SW 1271 (cell line): ENCODE results near the gene MRPL52.
A peak's percentile ranks its signal among the peaks of the same experiment; 100 is the strongest.
"Not testable (repeated sequence)": the region's sequence is repeated elsewhere in the genome, so short reads cannot be mapped to it uniquely, and the experiment has no call there.

Experiments
- DNase-seq, 2 experiments: peaks; one replicate each; lab custom pipeline; 2025; lab: John Stamatoyannopoulos, UW

Gene MRPL52

DNA sequence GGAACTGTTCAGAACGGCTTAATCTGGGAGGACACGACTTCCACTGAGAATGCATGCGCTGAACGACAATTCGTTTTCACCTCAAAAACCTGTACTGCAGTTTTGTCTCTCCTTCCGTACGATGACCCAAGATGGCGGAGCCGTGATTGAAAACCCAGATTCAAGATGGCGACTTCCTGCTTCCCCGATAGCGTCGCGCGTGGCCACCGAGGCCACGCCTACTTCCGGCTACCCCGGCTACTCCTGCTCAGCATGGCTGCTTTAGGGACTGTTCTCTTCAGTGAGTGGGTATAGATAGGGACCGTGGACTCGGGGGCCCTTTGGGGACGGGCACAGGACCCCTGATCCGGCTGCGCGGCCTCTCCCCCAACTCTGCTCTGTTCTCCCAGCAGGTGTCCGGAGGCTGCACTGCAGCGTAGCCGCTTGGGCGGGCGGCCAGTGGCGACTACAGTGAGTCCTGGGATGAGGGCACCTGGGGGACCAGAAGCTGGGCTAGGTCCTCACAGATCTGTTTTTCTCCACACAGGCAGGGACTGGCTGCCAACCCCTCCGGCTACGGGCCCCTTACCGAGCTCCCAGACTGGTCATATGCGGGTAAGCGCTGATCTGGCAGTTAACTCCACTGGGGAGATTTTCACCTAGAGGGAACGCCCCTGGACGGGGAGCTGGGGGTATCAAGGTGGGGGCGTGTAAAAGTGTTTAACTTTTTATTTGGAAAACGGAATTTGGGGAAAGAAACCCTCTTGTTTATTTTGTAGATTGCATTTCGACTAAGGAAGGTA lies at the start of gene MRPL52:
Gene MRPL52, plus strand, starts transcription at position 227 of the 782 bp plus-strand sequence. Its CDS starts 26 bp downstream, at position 253.
- DNase-seq: peak; percentile 76 to 93

DNA sequence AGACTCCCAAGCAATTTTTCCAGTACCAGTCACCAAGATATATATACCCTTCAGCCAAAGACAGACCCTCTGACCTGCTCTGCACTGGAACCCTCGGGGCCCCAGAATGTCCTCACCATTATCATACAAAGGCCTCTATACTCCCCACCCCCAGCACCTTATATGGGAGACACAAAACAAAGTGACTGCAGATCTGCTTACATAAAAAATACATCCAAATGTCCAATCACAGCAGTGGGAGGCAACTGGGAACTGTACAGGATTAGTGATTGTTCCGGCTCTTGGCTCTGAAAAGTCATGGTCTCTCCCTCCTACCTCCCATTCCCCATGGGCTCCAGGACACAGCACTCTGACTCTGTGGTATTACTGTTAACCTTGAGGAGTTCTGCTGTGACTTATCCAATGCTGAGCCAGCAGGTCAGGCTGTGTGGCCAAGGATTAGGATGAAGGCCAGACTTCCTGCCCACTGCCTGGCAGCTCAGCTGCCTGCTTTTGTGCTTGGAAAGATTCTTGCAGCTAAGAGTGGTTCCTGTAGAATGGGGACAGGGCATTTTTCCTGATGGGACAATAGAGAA lies 49.5 kb upstream of the MRPL52 start:
- no peak for DNase-seq

DNA sequence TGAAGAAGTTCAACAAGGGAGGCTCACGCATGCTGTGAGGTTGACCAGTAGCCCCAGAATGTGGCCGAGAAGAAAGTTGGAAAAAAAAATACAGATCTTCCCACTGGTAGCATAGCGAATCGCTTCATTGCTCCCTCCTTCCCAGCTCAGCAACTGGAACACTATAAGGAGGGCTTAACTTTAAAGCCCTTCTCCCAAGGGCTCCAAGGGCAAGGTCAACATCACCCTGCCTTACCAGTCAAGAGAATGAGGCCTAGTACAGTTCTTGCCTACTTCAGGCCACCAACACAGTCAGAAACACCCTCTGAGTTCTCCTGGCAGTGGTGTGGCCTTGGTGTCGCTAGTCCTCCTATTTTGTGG lies 48.8 kb upstream of the MRPL52 start:
- DNase-seq: no peak

DNA sequence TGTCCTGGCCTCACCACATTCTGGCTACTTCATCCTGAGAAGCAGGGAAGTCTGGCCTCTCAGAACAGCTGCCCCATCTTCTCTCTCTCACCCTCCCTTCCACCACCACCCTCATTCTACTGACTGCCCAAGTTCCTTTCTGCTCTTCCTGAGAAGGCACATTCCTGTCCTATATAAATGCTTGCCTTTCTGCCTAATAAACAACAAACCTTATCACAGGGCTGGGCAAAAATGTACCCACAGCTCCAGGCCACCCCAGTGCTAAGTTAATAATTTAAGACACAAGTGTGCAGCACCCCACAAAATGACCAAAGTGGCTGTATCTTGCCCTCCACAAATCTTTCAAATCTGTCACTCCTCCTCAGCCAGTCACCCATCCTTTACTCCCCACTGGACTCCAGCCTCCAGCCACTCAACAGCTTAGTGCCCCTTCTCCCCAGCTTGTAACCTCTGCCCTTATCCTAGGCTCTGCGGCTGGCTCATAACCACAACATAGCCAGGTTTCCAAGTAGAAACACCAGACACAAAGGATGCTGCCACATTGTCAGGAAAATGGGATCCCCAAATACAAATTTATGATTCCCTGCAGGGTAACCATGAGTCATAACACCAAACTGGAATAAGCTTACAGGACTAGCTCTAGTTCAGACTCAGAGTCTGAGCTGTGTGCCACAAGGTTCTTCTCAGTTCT lies 48.2 kb upstream of the MRPL52 start:
- no peak for DNase-seq

DNA sequence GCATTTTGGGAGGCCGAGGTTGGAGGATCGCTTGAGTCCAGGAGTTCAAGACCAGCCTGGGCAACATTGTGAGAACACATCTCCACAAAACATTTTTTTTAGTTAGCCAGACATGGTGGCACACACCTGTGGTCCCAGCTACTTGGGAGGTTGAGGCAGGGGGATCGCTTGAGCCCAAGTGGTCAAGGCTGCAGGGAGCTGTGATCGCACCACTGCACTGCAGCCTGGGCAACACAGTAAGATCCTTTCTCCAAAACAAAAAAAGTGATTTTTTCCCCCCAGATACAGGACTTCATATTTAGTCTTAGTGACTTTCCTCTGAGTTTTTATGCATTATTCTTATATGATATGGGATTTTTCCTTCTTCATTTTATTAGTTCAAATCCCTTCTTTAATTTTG lies 43.0 kb upstream of the MRPL52 start:
- no peak for DNase-seq

DNA sequence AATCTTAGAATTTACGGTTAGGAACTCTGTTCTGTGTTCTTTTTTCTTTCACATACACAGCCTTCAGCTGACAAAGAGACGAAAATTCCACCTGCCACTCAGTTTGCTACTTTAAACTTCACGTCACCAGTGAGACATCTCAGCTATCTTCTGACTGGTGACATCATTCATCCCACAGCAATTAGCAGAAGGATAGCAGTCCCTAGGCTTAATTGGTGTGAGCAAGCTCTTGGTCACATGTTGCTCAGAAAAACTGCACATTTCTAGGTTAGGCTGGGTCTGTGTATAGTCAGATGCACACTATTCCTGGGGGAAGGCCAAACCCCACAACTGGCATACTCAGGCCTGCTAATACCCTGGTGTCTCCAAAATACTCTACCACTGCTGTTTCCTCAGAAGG lies 38.4 kb upstream of the MRPL52 start:
- no peak for DNase-seq

DNA sequence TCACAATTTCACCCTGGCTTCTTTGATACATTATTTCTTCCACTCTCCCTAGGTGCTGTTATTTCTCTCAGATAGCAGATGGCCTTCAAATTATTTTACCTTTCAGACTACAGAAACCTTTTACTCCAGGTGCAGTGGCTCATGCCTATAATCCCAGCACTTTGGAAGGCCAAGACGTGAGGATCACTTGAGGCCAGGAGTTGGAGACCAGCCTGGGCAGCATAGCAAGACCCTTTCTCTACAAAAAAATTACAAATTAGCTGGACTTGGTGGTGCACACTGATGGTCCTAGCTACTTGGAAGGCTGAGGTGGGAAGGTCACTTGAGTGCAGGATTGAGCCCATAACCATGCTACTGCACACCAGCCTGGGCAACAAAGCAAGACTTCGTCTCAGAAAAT lies 37.5 kb upstream of the MRPL52 start:
- DNase-seq: no peak

DNA sequence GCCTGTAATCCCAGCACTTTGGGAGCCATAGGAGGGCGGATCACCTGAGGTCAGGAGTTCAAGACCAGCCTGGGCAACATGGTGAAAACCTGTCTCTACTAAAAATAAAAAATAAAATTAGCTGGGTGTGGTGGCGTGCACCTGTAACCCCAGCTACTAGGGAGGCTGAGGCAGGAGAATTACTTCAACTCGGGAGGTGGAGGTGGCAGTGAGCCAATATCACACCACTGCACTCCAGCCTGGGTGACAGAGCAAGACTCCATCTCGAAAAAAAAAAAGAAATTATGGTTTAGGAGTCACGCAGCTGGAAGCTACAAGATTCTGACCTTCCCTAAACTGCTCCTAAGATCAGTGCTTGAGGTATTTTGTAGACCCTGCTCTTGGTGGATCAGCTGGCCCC lies 36.1 kb upstream of the MRPL52 start:
- not testable (repeated sequence) for DNase-seq

DNA sequence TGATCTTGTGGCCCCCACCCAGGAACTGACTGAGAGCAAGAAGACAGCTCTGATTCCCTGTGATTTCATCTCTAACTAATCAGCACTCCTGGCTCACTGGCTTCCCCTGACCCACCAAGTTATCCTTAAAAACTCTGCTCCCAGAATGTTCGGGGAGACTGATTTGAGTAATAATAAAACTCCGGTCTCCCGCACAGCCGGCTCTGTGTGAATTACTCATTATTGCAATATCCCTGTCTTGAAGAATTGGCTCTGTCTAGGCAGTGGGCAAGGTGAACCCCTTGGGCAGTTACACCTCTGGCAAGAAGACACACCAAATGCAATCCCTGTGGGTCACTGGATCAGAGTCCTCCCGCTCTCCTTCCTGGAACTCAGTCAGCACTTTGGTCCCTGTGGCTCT lies 35.7 kb upstream of the MRPL52 start:
- no peak for DNase-seq

DNA sequence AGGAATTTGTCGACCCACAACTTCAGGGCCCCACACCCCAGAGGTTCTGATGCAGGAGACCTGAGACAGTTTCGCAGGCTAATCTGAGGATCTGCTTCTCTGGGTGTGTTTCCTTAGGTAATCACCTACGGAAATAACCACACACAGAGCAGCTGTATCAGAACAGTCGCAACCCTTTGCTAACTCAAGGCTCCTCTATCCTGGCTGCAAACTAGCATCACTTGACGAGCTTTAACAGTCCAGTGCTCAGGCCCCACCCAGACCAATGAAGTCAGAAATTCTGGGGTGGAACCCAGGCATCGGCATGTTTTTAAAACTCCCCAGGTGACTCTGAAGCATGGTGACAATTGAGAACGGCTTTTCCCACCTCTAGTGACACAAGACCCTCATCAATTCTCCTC lies 35.1 kb upstream of the MRPL52 start:
- no peak for DNase-seq

DNA sequence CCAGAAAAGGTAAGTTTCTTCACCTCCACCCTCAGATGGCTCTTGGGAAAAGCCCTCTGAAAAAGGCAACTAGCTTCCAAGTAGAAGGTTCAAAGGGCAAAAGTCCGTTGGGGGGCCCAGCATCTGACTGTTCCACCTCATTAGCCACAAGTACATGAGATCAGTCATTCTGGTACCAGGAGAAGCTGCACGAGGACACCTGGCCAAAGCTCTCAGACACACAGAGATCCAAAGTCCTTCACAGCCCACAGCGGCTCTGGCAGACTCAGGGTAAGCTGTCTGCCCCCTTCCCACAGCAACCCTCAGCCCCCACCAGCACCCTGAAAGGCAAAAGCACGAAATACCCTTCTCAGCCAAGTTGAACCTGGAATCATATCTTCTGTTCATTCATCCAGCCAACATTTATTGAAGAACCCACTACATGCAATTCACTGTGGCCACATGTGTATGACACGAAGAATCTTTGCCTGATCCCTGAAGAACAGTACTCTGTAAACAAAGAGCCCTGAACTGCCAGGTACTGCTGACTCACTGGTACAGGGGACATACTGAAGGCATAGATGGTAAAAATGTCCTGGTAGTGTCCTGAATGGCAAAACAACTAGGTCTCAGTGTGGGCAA lies 33.5 kb upstream of the MRPL52 start:
- DNase-seq: no peak

DNA sequence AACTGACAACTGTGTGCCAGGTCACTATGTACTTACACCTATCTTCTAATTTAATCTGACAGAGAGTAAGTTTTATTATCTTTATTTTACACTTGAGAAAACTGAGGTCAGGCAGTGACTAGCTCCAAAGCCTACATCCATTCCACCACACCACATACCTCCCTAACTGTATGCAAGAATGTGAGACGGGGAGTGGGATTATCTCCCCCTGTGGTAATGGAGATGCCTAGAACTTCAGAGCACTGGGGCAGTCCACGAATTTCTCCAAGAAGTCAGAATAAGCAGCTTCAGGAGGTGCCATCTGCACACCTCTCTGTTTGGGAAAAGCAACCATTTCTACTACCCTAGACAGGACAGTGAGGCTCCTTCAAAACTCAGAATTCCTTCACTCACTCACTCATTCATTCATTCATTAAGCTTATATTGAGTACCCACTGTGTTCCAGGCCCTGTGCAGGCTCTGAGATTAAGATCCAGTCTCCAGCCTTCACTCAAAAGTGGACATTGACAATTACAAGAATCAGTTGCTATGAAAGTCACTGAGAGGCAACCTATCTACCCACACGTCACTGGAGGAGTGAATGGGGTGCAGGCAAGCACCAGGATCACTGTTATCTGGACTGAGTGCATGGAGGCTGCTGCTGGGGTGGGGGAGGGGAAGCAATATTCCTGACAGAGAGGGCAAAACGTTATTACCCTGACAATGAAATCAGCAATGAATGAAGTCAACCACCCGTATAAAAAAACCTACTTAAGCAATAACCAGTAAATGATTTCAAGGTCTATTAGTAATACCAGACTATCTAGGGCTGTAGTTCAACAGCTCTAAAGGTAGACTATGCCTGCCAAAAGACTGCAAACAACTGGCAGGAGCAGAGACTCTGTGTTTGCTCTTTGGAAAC lies 32.4 kb upstream of the MRPL52 start:
- no peak for DNase-seq

DNA sequence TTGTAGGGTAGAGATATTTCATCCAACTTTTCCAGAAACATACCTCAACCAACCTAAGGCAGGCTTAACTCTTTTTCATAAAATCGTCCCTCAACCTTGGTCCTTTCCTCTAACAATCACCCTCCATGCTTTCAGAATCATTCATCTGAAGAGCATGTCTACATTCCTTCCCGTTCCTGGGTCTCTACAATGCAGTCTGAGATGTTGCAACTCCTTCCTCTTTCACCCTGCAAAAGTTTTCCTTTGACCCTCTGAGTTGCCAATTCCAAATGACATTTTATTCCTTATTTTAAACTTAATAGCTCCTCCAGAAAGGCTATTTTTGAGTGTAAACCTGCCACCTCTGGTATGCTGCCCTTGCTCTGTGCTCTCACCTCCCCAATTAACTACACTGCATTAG lies 31.2 kb upstream of the MRPL52 start:
- no peak for DNase-seq

DNA sequence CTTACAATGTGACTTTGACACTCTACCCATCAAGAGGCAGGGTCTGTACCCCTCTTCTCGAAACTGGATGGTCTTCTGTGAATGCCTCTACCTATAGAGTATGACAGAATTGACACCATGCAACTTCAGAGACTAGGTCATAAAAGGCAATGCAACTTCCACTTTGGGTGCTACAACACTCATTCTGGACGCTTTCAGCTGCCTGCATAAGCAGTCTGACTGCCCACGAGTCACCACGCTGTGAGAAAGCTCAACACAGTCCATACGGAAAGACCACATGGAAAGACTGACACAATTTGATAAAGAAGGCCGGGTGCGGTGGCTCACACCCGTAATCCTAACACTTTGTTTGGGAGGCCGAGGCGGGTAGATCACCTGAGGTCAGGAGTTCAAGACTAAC lies 29.3 kb upstream of the MRPL52 start:
- no peak for DNase-seq

DNA sequence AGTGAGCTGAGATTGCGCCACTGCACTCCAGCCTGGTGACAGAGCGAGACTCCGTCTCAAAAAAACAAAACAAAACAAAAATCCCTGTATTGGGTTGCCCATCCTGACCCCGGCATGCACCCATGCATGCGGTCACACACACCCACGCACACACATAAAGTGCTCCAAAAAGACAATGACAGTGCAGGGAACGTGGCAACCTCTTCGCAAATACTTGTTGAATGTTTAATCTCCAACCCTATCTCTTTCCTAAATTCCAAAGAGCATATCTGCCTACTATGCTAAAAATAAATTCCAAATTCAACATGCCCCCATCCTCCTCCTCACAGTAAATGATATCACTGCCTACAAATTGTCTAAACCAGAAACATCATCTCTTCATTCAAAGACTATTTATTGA lies 28.0 kb upstream of the MRPL52 start:
- DNase-seq: no peak

DNA sequence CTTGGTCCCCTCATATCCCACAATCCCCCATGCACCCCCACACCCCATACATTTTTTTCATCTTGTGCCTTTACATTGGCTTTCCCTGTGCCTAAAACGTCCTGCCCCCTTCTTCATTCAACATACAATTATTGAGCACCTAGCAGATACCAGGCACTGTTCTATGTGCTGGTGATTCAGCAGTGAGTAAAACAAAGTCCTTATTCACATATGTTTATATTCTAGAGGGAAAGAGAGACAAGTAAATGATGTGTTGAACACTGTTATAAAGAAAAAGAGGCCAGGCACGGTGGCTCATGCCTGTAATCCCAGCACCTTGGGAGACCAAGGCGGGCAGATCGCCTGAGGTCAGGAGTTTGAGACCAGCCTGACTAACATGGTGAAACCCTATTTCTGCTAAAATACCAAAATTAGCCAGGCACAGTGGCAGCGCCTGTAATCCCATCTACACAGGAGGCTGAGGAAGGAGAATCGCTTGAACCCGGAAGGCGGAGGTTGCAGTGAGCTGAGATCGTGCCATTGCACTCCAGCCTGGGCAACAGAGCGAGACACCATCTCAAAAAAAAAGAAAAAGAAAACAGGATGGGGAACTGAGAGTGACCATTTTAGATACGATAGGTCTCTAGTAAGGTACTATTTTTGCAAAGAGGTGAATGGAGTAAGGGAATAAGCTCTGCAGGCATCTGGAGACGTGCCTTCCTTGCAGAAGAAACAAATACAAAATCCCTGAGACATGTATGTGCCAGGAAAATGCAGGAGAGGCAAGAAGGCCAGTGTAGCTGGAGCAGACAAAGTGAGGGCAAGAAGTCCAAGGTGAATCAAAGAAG lies 26.6 kb upstream of the MRPL52 start:
- DNase-seq: no peak

DNA sequence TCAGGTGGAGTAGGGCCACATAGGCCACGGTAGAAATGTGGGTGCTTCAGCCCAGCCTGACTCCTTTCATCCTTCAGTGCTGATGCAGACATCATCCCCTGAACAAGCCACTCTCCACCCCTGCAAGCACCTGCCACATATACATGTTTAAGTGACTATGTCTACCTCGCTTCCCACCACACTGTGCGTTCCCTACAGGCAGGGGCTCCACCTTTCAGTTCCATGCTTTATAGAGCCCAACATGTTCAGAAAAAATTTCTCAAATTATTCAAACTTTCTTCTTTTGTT lies 26.1 kb upstream of the MRPL52 start:
- DNase-seq: no peak

DNA sequence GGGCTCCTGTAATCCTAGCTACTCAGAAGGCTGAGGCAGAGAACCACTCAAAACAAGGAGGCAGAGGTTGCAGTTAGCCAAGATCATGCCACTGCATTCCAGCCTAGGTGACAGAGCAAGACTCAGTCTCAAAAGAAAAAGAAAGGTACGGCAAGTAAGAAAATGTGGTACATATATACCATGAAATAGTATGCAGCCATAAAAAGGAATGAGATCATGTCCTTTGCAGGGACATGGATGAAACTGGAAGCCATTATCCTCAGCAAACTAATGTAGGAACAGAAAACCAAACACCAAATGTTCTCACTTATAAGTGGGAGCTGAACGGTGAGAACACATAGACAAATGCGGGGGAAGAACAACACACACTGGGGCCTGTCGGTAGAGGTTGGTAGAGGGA lies 24.5 kb upstream of the MRPL52 start:
- DNase-seq: not testable (repeated sequence)

DNA sequence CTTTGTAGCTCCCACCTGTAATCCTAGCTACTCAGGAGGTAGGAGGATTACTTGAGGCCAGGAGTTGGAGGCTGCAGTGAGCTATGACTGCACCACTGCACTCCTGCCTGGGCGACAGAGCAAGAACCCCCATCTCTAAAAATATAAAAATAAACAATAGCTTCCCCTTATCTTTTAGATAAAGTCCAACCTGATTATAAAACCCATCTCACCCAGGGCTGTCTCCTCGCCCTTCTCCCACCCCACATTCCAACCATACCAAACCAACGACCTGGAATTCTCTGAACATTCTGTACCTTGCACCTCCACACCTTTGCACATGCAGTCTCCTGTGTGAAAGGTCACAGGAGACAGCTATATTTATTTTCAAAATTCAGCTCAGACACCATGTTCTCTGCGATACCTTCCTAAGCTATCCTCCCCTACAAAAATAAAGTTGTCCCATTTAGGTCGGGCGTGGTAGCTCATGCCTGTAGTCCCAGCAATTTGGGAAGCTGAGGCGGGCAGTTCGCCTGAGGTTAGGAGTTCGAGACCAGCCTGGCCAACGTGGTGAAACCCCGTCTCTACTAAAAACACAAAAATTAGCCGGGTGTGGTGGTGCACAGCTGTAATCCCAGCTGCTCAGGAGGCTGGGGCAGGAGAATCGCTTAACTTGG lies 22.1 kb upstream of the MRPL52 start:
- no peak for DNase-seq

DNA sequence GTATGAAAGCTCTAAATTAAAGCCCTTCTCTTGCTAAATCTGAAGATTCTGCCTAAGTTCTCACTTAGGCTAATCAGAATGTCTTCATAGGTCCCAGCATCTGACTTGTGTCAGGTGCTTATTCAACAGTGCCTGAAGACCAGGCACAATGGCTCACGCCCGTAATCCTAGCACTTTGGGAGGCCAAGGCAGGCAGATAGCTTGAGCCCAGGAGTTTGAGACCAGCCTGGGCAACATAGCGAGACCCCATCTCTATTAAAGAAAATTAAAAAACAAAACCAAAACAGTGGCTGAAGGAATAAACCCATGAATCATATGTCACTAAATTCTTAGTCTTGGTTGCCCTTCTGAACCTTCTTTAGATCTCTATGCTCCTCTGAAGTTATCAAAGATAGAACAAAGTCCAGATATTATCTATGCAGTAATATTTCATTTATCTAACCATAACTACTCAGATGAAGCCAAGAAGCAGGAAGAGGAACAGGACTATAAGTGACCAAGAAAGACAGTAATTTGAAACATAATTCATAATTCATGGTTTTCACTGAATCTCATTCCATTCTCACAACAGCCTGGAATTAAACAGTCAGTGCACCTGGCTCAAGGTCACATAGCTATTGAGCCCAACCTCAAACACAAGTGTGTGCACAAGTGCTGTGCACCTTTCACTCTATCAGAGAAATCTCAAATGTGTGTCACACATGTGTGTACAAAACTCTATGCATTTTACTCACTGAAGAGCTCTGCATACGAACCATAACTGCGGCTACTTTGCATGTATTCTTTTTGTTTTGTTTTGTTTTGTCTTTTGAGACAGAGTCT lies 21.1 kb upstream of the MRPL52 start:
- no peak for DNase-seq
